HepG2 (cell line): ENCODE data around the gene SLC2A2. TPM values are rescaled to one million over a fixed set of nuclear protein-coding genes. Genes with fewer than 3 reads are reported as not detected.

Experiments
- FOXK1 ChIP-seq: sonication (generic); formaldehyde crosslinking; IDR thresholded peaks from 2 replicates; pipeline ENCODE4 v1.4.0; 2020; ENCODE audit warnings: low read depth, missing genetic modification reagents, borderline replicate concordance
- GFI1 ChIP-seq: sonication (generic); formaldehyde crosslinking; IDR thresholded peaks from 2 replicates; pipeline ENCODE4 v1.5.0; 2020; ENCODE audit warnings: missing genetic modification reagents, mild to moderate bottlenecking, borderline replicate concordance
- HDAC2 ChIP-seq: sonication (generic); formaldehyde crosslinking; IDR thresholded peaks from 2 replicates; pipeline ENCODE4 v1.4.0; 2020; ENCODE audit warnings: missing genetic modification reagents
- KLF12 ChIP-seq: sonication (generic); formaldehyde crosslinking; IDR thresholded peaks from 2 replicates; pipeline ENCODE4 v1.4.0; 2020; ENCODE audit warnings: missing genetic modification reagents, borderline replicate concordance
- MEF2D ChIP-seq: sonication (generic); formaldehyde crosslinking; IDR thresholded peaks from 2 replicates; pipeline ENCODE4 v1.5.1; 2020; ENCODE audit warnings: mild to moderate bottlenecking, missing genetic modification reagents
- NKX3-1 ChIP-seq: sonication (generic); formaldehyde crosslinking; IDR thresholded peaks from 2 replicates; pipeline ENCODE4 v1.5.0; 2020; ENCODE audit warnings: missing genetic modification reagents
- RXRB ChIP-seq: IDR thresholded peaks from 2 replicates; pipeline ENCODE4 v1.6.1; 2016; ENCODE audit warnings: borderline replicate concordance, missing genetic modification reagents, missing compliant biosample characterization
- SOX13 ChIP-seq, 3 experiments: fragments of 450-650 bp in 1 of 3; sonication (generic) in 1 of 3; formaldehyde crosslinking in 1 of 3; IDR thresholded peaks in 2 of 3; conservative IDR thresholded peaks in 1 of 3; 2 replicates each; pipeline versions ENCODE4 v1.5.0 to v1.6.1; 2016 to 2020; ENCODE audit warnings: antibody characterized with exemption in 1 of 3, mild to moderate bottlenecking in 1 of 3, missing compliant biosample characterization in 1 of 3, missing genetic modification reagents in 1 of 3, moderate library complexity in 1 of 3
- TBX2 ChIP-seq: sonication (generic); formaldehyde crosslinking; IDR thresholded peaks from 2 replicates; pipeline ENCODE4 v1.5.0; 2020; ENCODE audit warnings: missing genetic modification reagents, mild to moderate bottlenecking, borderline replicate concordance
- TBX3 ChIP-seq: fragments of 450-650 bp; IDR thresholded peaks from 2 replicates; pipeline ENCODE4 v1.6.1; 2017; ENCODE audit warnings: antibody characterized with exemption, mild to moderate bottlenecking, inconsistent platforms, borderline replicate concordance
- TFE3 ChIP-seq: IDR thresholded peaks from 2 replicates; pipeline ENCODE4 v1.6.1; 2016
- ZNF124 ChIP-seq: sonication (generic); formaldehyde crosslinking; IDR thresholded peaks from 2 replicates; pipeline ENCODE4 v1.4.0; 2020; ENCODE audit warnings: missing genetic modification reagents
- ZNF280D ChIP-seq: sonication (generic); formaldehyde crosslinking; IDR thresholded peaks from 2 replicates; pipeline ENCODE4 v1.5.1; 2020; ENCODE audit warnings: mild to moderate bottlenecking, missing genetic modification reagents
- ZNF281 ChIP-seq: sonication (generic); formaldehyde crosslinking; IDR thresholded peaks from 2 replicates; pipeline ENCODE4 v1.4.0; 2020; ENCODE audit warnings: missing genetic modification reagents, borderline replicate concordance
- ZNF614 ChIP-seq: IDR thresholded peaks from 2 replicates; pipeline ENCODE4 v1.6.1; 2018; ENCODE audit warnings: missing biosample characterization, missing genetic modification reagents, inconsistent platforms, borderline replicate concordance
- ZNF629 ChIP-seq: sonication (generic); formaldehyde crosslinking; conservative IDR thresholded peaks from 2 replicates; pipeline ENCODE4 v1.5.0; 2020; ENCODE audit warnings: missing genetic modification reagents
- ZNF878 ChIP-seq: sonication (generic); formaldehyde crosslinking; IDR thresholded peaks from 2 replicates; pipeline ENCODE4 v1.8.1; 2023; ENCODE audit warnings: mild to moderate bottlenecking, missing genetic modification reagents, moderate library complexity
- polyA plus RNA-seq, 8 experiments: library from polyadenylated mRNA; depleted of rRNA in 3 of 8; stranded (reverse) in 7 of 8; unstranded in 1 of 8; fragments of >200 nt; fragmentation: Illumina TruSeq in 4 of 8; extraction: Trizol in 4 of 8; gene quantifications; 2 replicates each; pipeline versions ENCODE4 v1.2.1 to v1.2.3, GENCODE V29; 2011 to 2016; ENCODE audit warnings: low read depth in 4 of 8, missing spikeins in 1 of 8, mixed read lengths in 1 of 8; ENCODE audit not compliant: insufficient read depth in 1 of 8
- total RNA-seq, 5 experiments: library from RNA; depleted of rRNA; stranded (reverse); fragments of >200 nt; fragmentation: Illumina TruSeq; extraction: Trizol; gene quantifications; 2 replicates each; pipeline ENCODE4 v1.2.3, GENCODE V29; 2016; ENCODE audit warnings: low read depth in 1 of 5
- TF ChIP-seq, protein P1 (sequence below): sonication (generic); formaldehyde crosslinking; IDR thresholded peaks from 2 replicates; pipeline ENCODE4 v1.4.0; 2020; ENCODE audit warnings: missing genetic modification reagents
- TF ChIP-seq, protein P2 (sequence below): sonication (generic); formaldehyde crosslinking; IDR thresholded peaks from 2 replicates; pipeline ENCODE4 v1.8.1; 2023; ENCODE audit warnings: mild to moderate bottlenecking, moderate library complexity, missing genetic modification reagents

The SLC2A2 gene
- total and polyA plus RNA-seq, 2 of the 13 experiments (the other 11 are each of a cell fraction or from before 2014, with no cell fraction given) = 19.5 to 23.2 TPM

- TF ChIP-seq ZNF280D (CRISPR knock-in tag) (peak; percentile 90; the same call in 1 of the 2 replicates), ZNF124 (CRISPR knock-in tag) (peak; percentile 75; the same call in 1 of the 2 replicates), TBX3 (peak; percentile 89; the same call in 1 of the 2 replicates), TBX2 (CRISPR knock-in tag) (peak; percentile 52; the same call in 1 of the 2 replicates), ZNF281 (CRISPR knock-in tag) (0 out of 2 replicates have a peak, but pooled peaks have one; percentile 48), SOX13 (IDR thresholded peaks at IDR 0.05) (peak; percentile 65; the same call in 1 of the 2 replicates), SOX13 (CRISPR knock-in tag; conservative IDR thresholded peaks at IDR 0.05 in 1 of 2, IDR thresholded peaks at IDR 0.05 in 1 of 2) (peak in 1 of 2 experiments; percentile 95; a peak in 2 of 4 replicates), ZNF629 (0 out of 2 replicates have a peak, but pooled peaks have one; percentile 27), ZNF878 (CRISPR knock-in tag) (peak; percentile 81; the same call in 1 of the 2 replicates), FOXK1 (CRISPR knock-in tag) (peak; percentile 89), RXRB (CRISPR knock-in tag) (peak; percentile 92), GFI1 (CRISPR knock-in tag) (peak; percentile 83), TFE3 (CRISPR knock-in tag) (peak; percentile 84; the same call in 1 of the 2 replicates), HDAC2 (CRISPR knock-in tag) (peak; percentile 86), MEF2D (CRISPR knock-in tag) (peak; percentile 69; the same call in 1 of the 2 replicates), KLF12 (CRISPR knock-in tag) (peak; percentile 39; the same call in 1 of the 2 replicates), ZNF614 (peak; percentile 90), NKX3-1 (CRISPR knock-in tag) (peak; percentile 94; the same call in 1 of the 2 replicates)
- TF ChIP-seq, protein P1, sequence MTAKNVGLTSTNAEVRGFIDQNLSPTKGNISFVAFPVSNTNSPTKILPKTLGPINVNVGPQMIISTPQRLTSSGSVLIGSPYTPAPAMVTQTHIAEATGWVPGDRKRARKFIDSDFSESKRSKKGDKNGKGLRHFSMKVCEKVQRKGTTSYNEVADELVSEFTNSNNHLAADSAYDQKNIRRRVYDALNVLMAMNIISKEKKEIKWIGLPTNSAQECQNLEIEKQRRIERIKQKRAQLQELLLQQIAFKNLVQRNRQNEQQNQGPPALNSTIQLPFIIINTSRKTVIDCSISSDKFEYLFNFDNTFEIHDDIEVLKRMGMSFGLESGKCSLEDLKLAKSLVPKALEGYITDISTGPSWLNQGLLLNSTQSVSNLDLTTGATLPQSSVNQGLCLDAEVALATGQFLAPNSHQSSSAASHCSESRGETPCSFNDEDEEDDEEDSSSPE = 0 out of 2 replicates have a peak, but pooled peaks have one; percentile 43
- TF ChIP-seq, protein P2, sequence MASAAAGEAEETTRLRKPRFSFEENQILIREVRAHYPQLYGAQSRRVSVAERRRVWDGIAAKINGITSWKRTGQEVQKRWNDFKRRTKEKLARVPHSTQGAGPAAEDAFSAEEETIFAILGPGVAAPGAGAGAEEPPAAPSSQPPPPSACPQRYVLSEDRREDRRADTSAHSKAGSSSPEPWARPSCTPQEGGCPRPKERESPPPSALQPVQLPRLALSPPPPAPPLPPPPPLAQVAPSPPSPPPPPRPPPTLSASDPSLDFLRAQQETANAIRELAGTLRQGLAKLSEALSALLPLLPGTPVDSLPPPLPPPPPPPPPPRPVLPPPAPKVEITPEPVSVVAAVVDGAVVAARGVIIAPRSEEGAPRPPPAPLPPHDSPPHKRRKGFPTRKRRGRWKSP (CRISPR knock-in tag) = peak; percentile 70; the same call in 1 of the 2 replicates
These were observed 53.6 kb downstream of the SLC2A2 start (continued) for GRCh38 chr3:170972917-170973316.
